NCI-H1417 treated with DMSO at 0.1 percent for 48 hours (cell line): ENCODE results near the gene STX1A.

ENCODE experiments used
- DNase-seq: peaks from one replicate; lab custom pipeline; 2025; lab: John Stamatoyannopoulos, UW

The STX1A gene

GRCh38 chr7:73718905-73719805, at the start of gene STX1A:
Gene STX1A (minus strand): TSS chr7:73719669. CDS start chr7:73719631, 38 bp downstream.
- DNase-seq = peak; percentile 9

- DNase-seq = no peak
Measured at GRCh38 chr7:73768641-73769480, 49.4 kb upstream of the STX1A start.

- no peak for DNase-seq
Measured at GRCh38 chr7:73766556-73767229, 47.2 kb upstream of the STX1A start.

GRCh38 chr7:73762659-73762999, 43.2 kb upstream of the STX1A start:
- DNase-seq = no peak

GRCh38 chr7:73761854-73762658, 42.6 kb upstream of the STX1A start:
- DNase-seq = no peak

- DNase-seq = no peak
Measured at GRCh38 chr7:73758581-73759138, 39.2 kb upstream of the STX1A start.

- DNase-seq = no peak
Measured at GRCh38 chr7:73749931-73750776, 30.7 kb upstream of the STX1A start.

- DNase-seq = no peak
Measured at GRCh38 chr7:73746378-73746777, 26.9 kb upstream of the STX1A start.

- DNase-seq = peak; percentile 99
Measured at GRCh38 chr7:73742753-73743641, 23.5 kb upstream of the STX1A start.

- DNase-seq = no peak
Measured at GRCh38 chr7:73742338-73742752, 22.9 kb upstream of the STX1A start.

- peak; percentile 56 for DNase-seq
Measured at GRCh38 chr7:73741600-73741999, 22.1 kb upstream of the STX1A start.

- DNase-seq = no peak
Measured at GRCh38 chr7:73740771-73741170, 21.3 kb upstream of the STX1A start.

GRCh38 chr7:73740212-73740611, 20.7 kb upstream of the STX1A start:
- no peak for DNase-seq

- no peak for DNase-seq
Measured at GRCh38 chr7:73739387-73739767, 19.9 kb upstream of the STX1A start.

- peak; percentile 95 for DNase-seq
Measured at GRCh38 chr7:73738612-73739386, 19.3 kb upstream of the STX1A start, which contains the start of gene ABHD11. Gene ABHD11 (minus strand): TSS chr7:73738802. CDS start chr7:73738770, 32 bp downstream.

- no peak for DNase-seq
Measured at GRCh38 chr7:73738220-73738611, 18.7 kb upstream of the STX1A start.

GRCh38 chr7:73737491-73738219, 18.2 kb upstream of the STX1A start:
- no peak for DNase-seq

- no peak for DNase-seq
Measured at GRCh38 chr7:73736885-73737284, 17.4 kb upstream of the STX1A start.
